HCT116 (cell line): ENCODE measurements around the gene FARP1. TPM values are rescaled to one million over a fixed set of nuclear protein-coding genes. Genes with fewer than 3 reads are reported as not detected.

Experiments
- ATAC-seq: fragments of 200-7000 bp; cut with Tn5 transposase; 2 replicates; pipeline ENCODE4 v1.9.1; 2020; ENCODE audit warnings: mild to moderate bottlenecking, moderate library complexity
- BruUV-seq: library from RNA; stranded (reverse); fragments of 400-500 nt; replicated peaks from 2 replicates; lab custom pipeline; 2021; lab: Mats Ljungman, UMichigan
- CTCF ChIA-PET: fragments of 300-600 bp; sonication (Branson Sonifier 250); formaldehyde crosslinking; loops from one replicate; lab custom pipeline; 2021; ENCODE audit warnings: antibody characterized with exemption; lab: Charles Lee
- POLR2A ChIA-PET: fragments of 300-600, 350-600 bp; sonication (Branson Sonifier 250); formaldehyde crosslinking; loops from one replicate; lab custom pipeline; 2021; ENCODE audit warnings: antibody characterized with exemption; lab: Charles Lee
- RAD21 ChIA-PET, 2 experiments: fragments of 300-600 bp; sonication (Branson Sonifier 250); formaldehyde crosslinking; loops; one replicate each; lab custom pipeline; 2023; ENCODE audit warnings: low total read pairs in 2 of 2; ENCODE audit not compliant: uncharacterized antibody in 2 of 2, unreplicated experiment in 2 of 2, low non-redundant PET in 1 of 2; lab: Charles Lee
- DNase-seq: peaks from one replicate; pipeline ENCODE4 v3.0.0-alpha.2; 2010; ENCODE audit warnings: low read depth, low spot score
- H2AFZ ChIP-seq: fragments of 200-600 bp; shearing (Covaris generic), sonication (generic); 2 replicates; pipeline ENCODE4 v1.6.1; 2017; ENCODE audit warnings: low read depth, mixed run types, mixed read lengths, antibody characterized with exemption, low read length; ENCODE audit not compliant: poor library complexity, severe bottlenecking
- H3K27ac ChIP-seq: 2 replicates; pipeline ENCODE4 v1.5.1; 2012; ENCODE audit warnings: low read depth, low read length
- H3K27me3 ChIP-seq: fragments of 200-600 bp; sonication (generic); 2 replicates; pipeline ENCODE4 v1.6.1; 2016; ENCODE audit warnings: mixed run types, low read length, mixed read lengths; ENCODE audit not compliant: insufficient read depth
- H3K36me3 ChIP-seq, 2 experiments: fragments of 200-500 bp in 1 of 2; fragments of 200-600 bp in 1 of 2; sonication (Bioruptor generic) in 1 of 2; sonication (generic) in 1 of 2; 2 replicates each; pipeline versions ENCODE4 v1.5.1 to v1.6.1; 2014 to 2016; ENCODE audit warnings: low read length in 2 of 2, inconsistent platforms in 1 of 2, mixed read lengths in 1 of 2, mixed run types in 1 of 2; ENCODE audit not compliant: insufficient read depth in 2 of 2, control insufficient read depth in 1 of 2
- H3K4me1 ChIP-seq, 2 experiments: fragments of 200-600 bp in 1 of 2; sonication (generic) in 1 of 2; 2 replicates each; pipeline versions ENCODE4 v1.5.1 to v1.6.1; 2012 to 2017; ENCODE audit warnings: low read length in 2 of 2, inconsistent platforms in 1 of 2, mild to moderate bottlenecking in 1 of 2, mixed read lengths in 1 of 2, mixed run types in 1 of 2, moderate library complexity in 1 of 2; ENCODE audit not compliant: insufficient read depth in 2 of 2, control insufficient read depth in 1 of 2
- H3K4me2 ChIP-seq: fragments of 200-600 bp; sonication (generic); 2 replicates; pipeline ENCODE4 v1.6.1; 2017; ENCODE audit warnings: mixed run types, low read length, mixed read lengths
- H3K4me3 ChIP-seq, 2 experiments: fragments of 200-600 bp in 1 of 2; sonication (generic) in 1 of 2; replicated peaks in 1 of 2; 2 replicates each; pipeline ENCODE4 v1.5.1; 2011 to 2016; ENCODE audit warnings: low read length in 2 of 2, control low read depth in 1 of 2, low read depth in 1 of 2, mild to moderate bottlenecking in 1 of 2, mixed read lengths in 1 of 2, mixed run types in 1 of 2
- H3K79me2 ChIP-seq: fragments of 200-600 bp; sonication (generic); 2 replicates; pipeline ENCODE4 v1.6.1; 2017; ENCODE audit warnings: mild to moderate bottlenecking, mixed run types, low read length, moderate library complexity, mixed read lengths; ENCODE audit not compliant: insufficient read depth
- H3K9ac ChIP-seq: fragments of 200-600 bp; sonication (generic); 2 replicates; pipeline ENCODE4 v1.6.1; 2016; ENCODE audit warnings: low read length, mixed read lengths
- H3K9me2 ChIP-seq: fragments of 200-600 bp; sonication (generic), shearing (Covaris generic); 2 replicates; pipeline ENCODE4 v1.6.1; 2017; ENCODE audit warnings: mixed run types, mild to moderate bottlenecking, moderate library complexity; ENCODE audit not compliant: insufficient read depth
- H3K9me3 ChIP-seq, 2 experiments: fragments of 200-500 bp in 1 of 2; fragments of 200-600 bp in 1 of 2; sonication (Bioruptor generic) in 1 of 2; sonication (generic) in 1 of 2; 2 replicates each; pipeline ENCODE4 v1.6.1; 2014 to 2017; ENCODE audit warnings: low read length in 2 of 2, mixed read lengths in 2 of 2, inconsistent platforms in 1 of 2, low read depth in 1 of 2, mild to moderate bottlenecking in 1 of 2, mixed run types in 1 of 2, moderate library complexity in 1 of 2; ENCODE audit not compliant: control insufficient read depth in 1 of 2, insufficient read depth in 1 of 2
- H4K20me1 ChIP-seq: fragments of 200-600 bp; sonication (generic), shearing (Covaris generic); 2 replicates; pipeline ENCODE4 v1.6.1; 2017; ENCODE audit warnings: mixed run types, mild to moderate bottlenecking, moderate library complexity; ENCODE audit not compliant: insufficient read depth
- EGR1 ChIP-seq: IDR thresholded peaks from 2 replicates; pipeline ENCODE4 v1.6.1; 2012; ENCODE audit warnings: low read depth
- ELF1 ChIP-seq: IDR thresholded peaks from 2 replicates; pipeline ENCODE4 v1.6.1; 2012; ENCODE audit warnings: low read depth, borderline replicate concordance
- EZH2 ChIP-seq: fragments of 200-600 bp; sonication (generic); IDR thresholded peaks from 2 replicates; pipeline ENCODE4 v1.6.1; 2017; ENCODE audit warnings: antibody characterized with exemption, mixed run types
- EZH2phosphoT487 ChIP-seq: fragments of 200-600 bp; IDR thresholded peaks from 2 replicates; pipeline ENCODE4 v1.6.1; 2018; ENCODE audit warnings: antibody characterized with exemption, borderline replicate concordance
- JUND ChIP-seq: IDR thresholded peaks from 2 replicates; pipeline ENCODE4 v1.6.1; 2012
- SRF ChIP-seq: IDR thresholded peaks from 2 replicates; pipeline ENCODE4 v1.6.1; 2012; ENCODE audit warnings: low read depth
- YY1 ChIP-seq: IDR thresholded peaks from 2 replicates; pipeline ENCODE4 v1.6.1; 2011; ENCODE audit warnings: low read length, low read depth, moderate library complexity, mild to moderate bottlenecking; ENCODE audit not compliant: insufficient replicate concordance; ENCODE audit errors: extremely low read depth
- ZFX ChIP-seq: fragments of 450-650 bp; IDR thresholded peaks from 2 replicates; pipeline ENCODE4 v1.6.1; 2017
- ZNF274 ChIP-seq: fragments of 200-500 bp; sonication (Bioruptor generic); IDR thresholded peaks from 2 replicates; pipeline ENCODE4 v1.6.1; 2014; ENCODE audit warnings: mild to moderate bottlenecking, low read depth, low read length, inconsistent platforms
- intact Hi-C: fragments of 100-400 bp; cut with micrococcal nuclease; formaldehyde crosslinking; loops from 2 replicates; pipeline ENCODE4 v1.10.0; 2022
- total RNA-seq: library from RNA; stranded (reverse); gene quantifications from one replicate; pipeline ENCODE4 v1.2.1, GENCODE V29; 2021; ENCODE audit not compliant: unreplicated experiment
- TF ChIP-seq, protein P1 (sequence below), 3 experiments: fragments of 200-600 bp in 1 of 3; sonication (generic) in 1 of 3; IDR thresholded peaks in 2 of 3; conservative IDR thresholded peaks in 1 of 3; 2 replicates each; pipeline ENCODE4 v1.5.1; 2012 to 2017; ENCODE audit warnings: low read depth in 2 of 3, low read length in 2 of 3, antibody characterized with exemption in 1 of 3, borderline replicate concordance in 1 of 3, control low read depth in 1 of 3, mild to moderate bottlenecking in 1 of 3, mixed read lengths in 1 of 3, mixed run types in 1 of 3, moderate library complexity in 1 of 3; ENCODE audit not compliant: insufficient read depth in 1 of 3
- TF ChIP-seq, protein P2 (sequence below): IDR thresholded peaks from 2 replicates; pipeline ENCODE4 v1.6.1; 2012; ENCODE audit warnings: low read depth
- TF ChIP-seq, protein P3 (sequence below): IDR thresholded peaks from 2 replicates; pipeline ENCODE4 v1.6.1; 2012
- TF ChIP-seq, protein P4 (sequence below): IDR thresholded peaks from 2 replicates; pipeline ENCODE4 v1.6.1; 2012

Gene FARP1
- total RNA-seq, 1 experiment from 2014 or later: 30.5 TPM

DNA sequence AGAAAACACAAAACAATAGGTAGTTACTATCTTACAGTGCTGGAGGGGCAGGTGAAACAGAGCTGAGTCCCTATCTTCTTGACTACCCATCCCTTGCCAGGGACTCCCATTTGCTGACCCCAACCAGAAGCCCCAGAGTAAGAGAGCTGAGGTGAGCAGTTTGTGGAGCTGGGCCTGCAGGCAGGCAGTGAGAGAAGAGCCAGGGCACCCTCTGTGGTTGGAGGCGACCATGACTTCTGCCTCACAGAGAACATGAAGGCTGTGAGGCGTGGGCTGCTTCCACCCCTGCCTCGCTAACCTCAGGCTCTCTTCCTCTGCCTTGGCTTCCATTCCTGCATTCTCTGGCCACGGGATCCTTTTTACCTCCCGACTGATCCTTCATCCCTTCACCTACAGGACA is 81.7 kb downstream of the FARP1 start:
- TF ChIP-seq ZFX: no peak
- H4K20me1 ChIP-seq: no peaks in the 10 kb centered on the region
- no TSS peak for BruUV-seq
- DNase-seq: no peak
- no peaks in the 10 kb centered on the region for H3K27me3 ChIP-seq
- no peaks in the 10 kb centered on the region for H3K4me1 ChIP-seq
- POLR2A ChIA-PET: no interaction called here
- H3K9ac ChIP-seq: no peak overlapping the region
- no peak overlapping the region for H3K4me3 ChIP-seq
- H3K9me2 ChIP-seq: no peaks in the 10 kb centered on the region
- ATAC-seq: no peak
- CTCF ChIA-PET: interaction anchor here (0.7 kb wide), 1 partner anchor 70 kb away, joined by 3 read pairs; no protein-coding TSS in a partner anchor
- RAD21 ChIA-PET: interaction anchor here in 1 of 2 experiments (0.7 kb wide), 1 partner anchor 91 kb away, joined by 5 read pairs; no protein-coding TSS in a partner anchor
- intact Hi-C loops: no loop called here
- no peak overlapping the region for H3K27ac ChIP-seq
- no peak overlapping the region for H3K4me2 ChIP-seq
- no peaks in the 10 kb centered on the region for H3K79me2 ChIP-seq
- H3K9me3 ChIP-seq: no peaks in the 10 kb centered on the region
- no peak overlapping the region for H2AFZ ChIP-seq
- H3K36me3 ChIP-seq: no peaks in the 10 kb centered on the region

DNA sequence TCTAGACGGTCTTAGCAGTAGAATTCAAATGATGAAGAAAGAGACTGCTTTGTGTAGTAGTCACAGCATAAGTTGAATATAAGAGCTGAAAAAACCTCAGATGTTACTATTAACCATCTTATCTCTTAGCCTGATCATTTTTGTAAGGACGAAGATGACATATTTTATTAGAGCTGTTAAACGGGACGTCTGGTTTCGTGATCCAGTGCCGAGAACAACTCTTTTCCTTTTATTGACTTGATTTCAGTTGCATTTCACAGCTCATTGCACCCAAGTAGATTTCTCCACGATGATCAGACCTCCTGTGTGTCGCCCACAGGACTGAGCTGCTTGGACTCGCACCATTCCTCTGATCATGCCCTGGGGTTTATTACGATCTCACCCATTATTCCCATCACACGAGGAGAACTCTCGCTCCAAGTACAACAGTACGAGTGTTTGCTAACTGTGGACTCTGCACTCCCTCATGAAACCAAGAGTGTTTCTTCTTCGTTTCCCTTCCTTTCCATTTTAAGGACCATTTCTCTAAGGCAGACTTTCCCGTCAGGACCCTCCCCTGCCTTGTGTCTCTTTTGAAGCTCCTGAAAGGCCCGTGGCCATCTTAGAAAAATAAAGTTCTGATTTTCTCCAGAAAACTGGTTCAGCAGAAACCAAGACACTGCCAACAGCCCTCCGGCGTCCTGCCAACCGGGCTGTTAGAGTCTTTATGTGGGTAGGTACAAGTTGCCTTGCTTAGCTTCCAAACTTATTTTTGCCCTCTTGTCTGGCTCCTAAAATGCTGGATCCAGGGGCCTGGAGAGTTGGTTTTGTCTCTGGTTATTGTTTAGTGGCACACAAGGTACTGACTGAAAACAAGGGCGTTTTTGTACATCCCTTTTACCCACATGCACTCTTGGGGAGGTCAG is 82.4 kb downstream of the FARP1 start:
- POLR2A ChIA-PET: no interaction called here
- no peak overlapping the region for H3K27ac ChIP-seq
- H3K79me2 ChIP-seq: no peaks in the 10 kb centered on the region
- BruUV-seq: no TSS peak
- DNase-seq: no peak
- H3K4me3 ChIP-seq: no peak overlapping the region
- intact Hi-C loops: no loop called here
- H3K9me2 ChIP-seq: no peaks in the 10 kb centered on the region
- H4K20me1 ChIP-seq: no peaks in the 10 kb centered on the region
- H3K36me3 ChIP-seq: no peaks in the 10 kb centered on the region
- no peaks in the 10 kb centered on the region for H3K27me3 ChIP-seq
- H2AFZ ChIP-seq: no peak overlapping the region
- RAD21 ChIA-PET: no interaction called here
- CTCF ChIA-PET: no interaction called here
- no peaks in the 10 kb centered on the region for H3K9me3 ChIP-seq
- no peak overlapping the region for H3K4me2 ChIP-seq
- no peaks in the 10 kb centered on the region for H3K4me1 ChIP-seq
- H3K9ac ChIP-seq: no peak overlapping the region
- no peak for ATAC-seq
- TF ChIP-seq ZFX (no peak), SRF (no peak), YY1 (no peak), JUND (no peak), EGR1 (no peak), EZH2phosphoT487 (no peak), ZNF274 (no peak), EZH2 (no peak), ELF1 (no peak)
- TF ChIP-seq, protein P1, sequence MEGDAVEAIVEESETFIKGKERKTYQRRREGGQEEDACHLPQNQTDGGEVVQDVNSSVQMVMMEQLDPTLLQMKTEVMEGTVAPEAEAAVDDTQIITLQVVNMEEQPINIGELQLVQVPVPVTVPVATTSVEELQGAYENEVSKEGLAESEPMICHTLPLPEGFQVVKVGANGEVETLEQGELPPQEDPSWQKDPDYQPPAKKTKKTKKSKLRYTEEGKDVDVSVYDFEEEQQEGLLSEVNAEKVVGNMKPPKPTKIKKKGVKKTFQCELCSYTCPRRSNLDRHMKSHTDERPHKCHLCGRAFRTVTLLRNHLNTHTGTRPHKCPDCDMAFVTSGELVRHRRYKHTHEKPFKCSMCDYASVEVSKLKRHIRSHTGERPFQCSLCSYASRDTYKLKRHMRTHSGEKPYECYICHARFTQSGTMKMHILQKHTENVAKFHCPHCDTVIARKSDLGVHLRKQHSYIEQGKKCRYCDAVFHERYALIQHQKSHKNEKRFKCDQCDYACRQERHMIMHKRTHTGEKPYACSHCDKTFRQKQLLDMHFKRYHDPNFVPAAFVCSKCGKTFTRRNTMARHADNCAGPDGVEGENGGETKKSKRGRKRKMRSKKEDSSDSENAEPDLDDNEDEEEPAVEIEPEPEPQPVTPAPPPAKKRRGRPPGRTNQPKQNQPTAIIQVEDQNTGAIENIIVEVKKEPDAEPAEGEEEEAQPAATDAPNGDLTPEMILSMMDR (IDR thresholded peaks at IDR 0.05 in 2 of 3, conservative IDR thresholded peaks at IDR 0.05 in 1 of 3; ENCODE audit: borderline replicate concordance in 1 of 3, insufficient read depth in 1 of 3, low read depth in 2 of 3, low read length in 2 of 3): no peak
- TF ChIP-seq, protein P2, sequence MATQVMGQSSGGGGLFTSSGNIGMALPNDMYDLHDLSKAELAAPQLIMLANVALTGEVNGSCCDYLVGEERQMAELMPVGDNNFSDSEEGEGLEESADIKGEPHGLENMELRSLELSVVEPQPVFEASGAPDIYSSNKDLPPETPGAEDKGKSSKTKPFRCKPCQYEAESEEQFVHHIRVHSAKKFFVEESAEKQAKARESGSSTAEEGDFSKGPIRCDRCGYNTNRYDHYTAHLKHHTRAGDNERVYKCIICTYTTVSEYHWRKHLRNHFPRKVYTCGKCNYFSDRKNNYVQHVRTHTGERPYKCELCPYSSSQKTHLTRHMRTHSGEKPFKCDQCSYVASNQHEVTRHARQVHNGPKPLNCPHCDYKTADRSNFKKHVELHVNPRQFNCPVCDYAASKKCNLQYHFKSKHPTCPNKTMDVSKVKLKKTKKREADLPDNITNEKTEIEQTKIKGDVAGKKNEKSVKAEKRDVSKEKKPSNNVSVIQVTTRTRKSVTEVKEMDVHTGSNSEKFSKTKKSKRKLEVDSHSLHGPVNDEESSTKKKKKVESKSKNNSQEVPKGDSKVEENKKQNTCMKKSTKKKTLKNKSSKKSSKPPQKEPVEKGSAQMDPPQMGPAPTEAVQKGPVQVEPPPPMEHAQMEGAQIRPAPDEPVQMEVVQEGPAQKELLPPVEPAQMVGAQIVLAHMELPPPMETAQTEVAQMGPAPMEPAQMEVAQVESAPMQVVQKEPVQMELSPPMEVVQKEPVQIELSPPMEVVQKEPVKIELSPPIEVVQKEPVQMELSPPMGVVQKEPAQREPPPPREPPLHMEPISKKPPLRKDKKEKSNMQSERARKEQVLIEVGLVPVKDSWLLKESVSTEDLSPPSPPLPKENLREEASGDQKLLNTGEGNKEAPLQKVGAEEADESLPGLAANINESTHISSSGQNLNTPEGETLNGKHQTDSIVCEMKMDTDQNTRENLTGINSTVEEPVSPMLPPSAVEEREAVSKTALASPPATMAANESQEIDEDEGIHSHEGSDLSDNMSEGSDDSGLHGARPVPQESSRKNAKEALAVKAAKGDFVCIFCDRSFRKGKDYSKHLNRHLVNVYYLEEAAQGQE: no peak
- TF ChIP-seq, protein P3, sequence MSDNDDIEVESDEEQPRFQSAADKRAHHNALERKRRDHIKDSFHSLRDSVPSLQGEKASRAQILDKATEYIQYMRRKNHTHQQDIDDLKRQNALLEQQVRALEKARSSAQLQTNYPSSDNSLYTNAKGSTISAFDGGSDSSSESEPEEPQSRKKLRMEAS: no peak
- TF ChIP-seq, protein P4, sequence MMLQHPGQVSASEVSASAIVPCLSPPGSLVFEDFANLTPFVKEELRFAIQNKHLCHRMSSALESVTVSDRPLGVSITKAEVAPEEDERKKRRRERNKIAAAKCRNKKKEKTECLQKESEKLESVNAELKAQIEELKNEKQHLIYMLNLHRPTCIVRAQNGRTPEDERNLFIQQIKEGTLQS: no peak
